PFSK-1 (cell line): ENCODE data around the gene SFXN2.
A peak's percentile ranks its signal among the peaks of the same experiment; 100 is the strongest.

Experiments used
- FOXP2 ChIP-seq: optimal IDR thresholded peaks from 2 replicates; pipeline ENCODE3; 2011; ENCODE audit warnings: borderline replicate concordance, control low read depth, inconsistent platforms; ENCODE audit not compliant: insufficient read depth; ENCODE audit errors: extremely low read length, extremely low read depth
- POLR2AphosphoS5 ChIP-seq: IDR thresholded peaks from 2 replicates; pipeline ENCODE4 v1.6.1; 2012; ENCODE audit warnings: low read depth, mild to moderate bottlenecking, control low read depth, low read length, moderate library complexity
- REST ChIP-seq, 2 experiments: IDR thresholded peaks; 2 replicates each; pipeline versions ENCODE4 v1.6.1 to v1.8.0; 2011 to 2012; ENCODE audit warnings: low read depth in 2 of 2, low read length in 2 of 2, control low read depth in 1 of 2, inconsistent platforms in 1 of 2, mild to moderate bottlenecking in 1 of 2, moderate library complexity in 1 of 2; ENCODE audit not compliant: insufficient read depth in 1 of 2
- SIN3A ChIP-seq: IDR thresholded peaks from 2 replicates; pipeline ENCODE4 v1.6.1; 2012; ENCODE audit warnings: mild to moderate bottlenecking, low read length, moderate library complexity, borderline replicate concordance; ENCODE audit not compliant: insufficient read depth
- TAF1 ChIP-seq: IDR thresholded peaks from 2 replicates; pipeline ENCODE4 v1.6.1; 2012; ENCODE audit warnings: low read length, control low read depth, borderline replicate concordance; ENCODE audit not compliant: insufficient read depth

SFXN2 gene

GRCh38 chr10:102726274-102726673 lies 11.8 kb downstream of the SFXN2 start:
- TF ChIP-seq FOXP2: no peak
- TF ChIP-seq TAF1: no peak
- no peak for TF ChIP-seq SIN3A
- no peak for TF ChIP-seq REST (IDR thresholded peaks at IDR 0.05; ENCODE audit: insufficient read depth in 1 of 2, low read depth in 2 of 2, low read length in 2 of 2)
- no peak for TF ChIP-seq POLR2AphosphoS5

GRCh38 chr10:102727037-102727818 lies 12.8 kb downstream of the SFXN2 start:
- TF ChIP-seq TAF1 (no peak), FOXP2 (no peak), REST (IDR thresholded peaks at IDR 0.05; ENCODE audit: insufficient read depth in 1 of 2, low read depth in 2 of 2, low read length in 2 of 2) (no peak), POLR2AphosphoS5 (no peak), SIN3A (no peak)

GRCh38 chr10:102729029-102730026 lies 14.9 kb downstream of the SFXN2 start:
- TF ChIP-seq POLR2AphosphoS5 (no peak), REST (IDR thresholded peaks at IDR 0.05; ENCODE audit: insufficient read depth in 1 of 2, low read depth in 2 of 2, low read length in 2 of 2) (0 out of 4 replicates have a peak, but pooled peaks of 1 of the 2 experiments have one; percentile 16), TAF1 (no peak), FOXP2 (peak; percentile 45), SIN3A (no peak)

- TF ChIP-seq FOXP2: no peak
- TF ChIP-seq POLR2AphosphoS5: no peak
- TF ChIP-seq SIN3A: no peak
- no peak for TF ChIP-seq REST (IDR thresholded peaks at IDR 0.05; ENCODE audit: insufficient read depth in 1 of 2, low read depth in 2 of 2, low read length in 2 of 2)
Observed at GRCh38 chr10:102731222-102731800, 16.9 kb downstream of the SFXN2 start.
